ENCODE measurements around the gene PCBP3.

- TF ChIP-seq POLR2A (IDR thresholded peaks at IDR 0.05) (no peak), CTCF (IDR thresholded peaks at IDR 0.05) (no peak)
Observed at GRCh38 chr21:45948576-45949141, 305.1 kb downstream of the PCBP3 start.

Measured in lower leg skin (tissue), 3 donors.